Pancreas (tissue), 10 donors: Measurements from ENCODE around the gene CACNA1H. TPM values are rescaled to one million over a fixed set of nuclear protein-coding genes. Genes with fewer than 3 reads are reported as not detected.
A peak's percentile ranks its signal among the peaks of the same experiment; 100 is the strongest.
"Not testable (repeated sequence)": the region's sequence is repeated elsewhere in the genome, so short reads cannot be mapped to it uniquely, and the experiment has no call there.

Experiments used
- ATAC-seq, 4 donors: fragments of 200-7000 bp; cut with Tn5 transposase; one replicate each; pipeline versions ENCODE4 v1.8.0 to v1.9.1; 2020; ENCODE audit warnings: mild to moderate bottlenecking in 4 of 4, moderate library complexity in 4 of 4
- DNase-seq, 6 donors: peaks; one replicate each; pipeline ENCODE4 v3.0.0-alpha.2; 2020
- FAIRE-seq: peaks from 2 replicates; lab custom pipeline; 2012; peaks lifted over from hg19 to GRCh38; lab: Jason Lieb, UNC
- H3K27ac ChIP-seq, 4 donors: fragments of 200-600 bp; sonication (generic); 1 replicate in 3 of 4; 2 replicates in 1 of 4; pipeline versions ENCODE4 v1.5.0 to v1.8.0; 2020
- H3K27me3 ChIP-seq, 4 donors: fragments of 200-600 bp; one replicate each; pipeline ENCODE4 v1.8.0; 2021
- H3K36me3 ChIP-seq, 3 donors: fragments of 200-600 bp; sonication (generic) in 1 of 3; one replicate each; pipeline versions ENCODE4 v1.5.0 to v1.8.0; 2020 to 2021
- H3K4me1 ChIP-seq, 3 donors: fragments of 200-600 bp; one replicate each; pipeline ENCODE4 v1.8.0; 2021
- H3K4me3 ChIP-seq, 4 donors: fragments of 200-600 bp; sonication (generic) in 2 of 4; one replicate each; pipeline versions ENCODE4 v1.5.0 to v1.8.0; 2020 to 2021
- H3K9me3 ChIP-seq, 4 donors: fragments of 200-600 bp; one replicate each; pipeline ENCODE4 v1.8.0; 2021
- WGBS, 2 donors: extraction: QIAGEN DNeasy Blood & Tissue Kit; methylation state at CpG; one replicate each; pipeline ENCODE4 v1.1.7; 2013; 5-methylcytosine and 5-hydroxymethylcytosine counted together
- intact Hi-C, 3 donors: fragments of 100-400 bp; cut with DNase I; formaldehyde crosslinking; loops; one replicate each; pipeline versions ENCODE4 v1.11.1 to v1.14.2; 2022
- polyA plus RNA-seq, 2 donors: library from polyadenylated mRNA; stranded (reverse); fragments of 200-250 nt; gene quantifications; one replicate each; pipeline ENCODE4 v1.2.3, GENCODE V29; 2013
- total RNA-seq, 6 donors: library from RNA; stranded (reverse); fragmentation: NEBNext Ultra II Directional in 4 of 6; extraction: Animal tissue kit (Norgen Biotek cat#: 25700) in 4 of 6; gene quantifications; one replicate each; pipeline versions ENCODE4 v1.2.1 to v1.2.4, GENCODE V29; 2021 to 2023
- TF ChIP-seq, protein P1 (sequence below), 4 donors: fragments of 200-600 bp; sonication (generic) in 3 of 4; IDR thresholded peaks; one replicate each; pipeline versions ENCODE4 v1.5.0 to v1.8.0; 2021; ENCODE audit warnings: antibody characterized with exemption in 4 of 4
- donor health status: healthy with polysubstance abuse.
- donor health status: DM: no; HTN: no; CAD: no; lungs with moderate emphysema.
- donor health status: DM: no; HTN: no; CAD: no.
- donor health status: control.
- donor health status: control.
- donor health status: Bipolar disorder and iron deficiency.
- donor health status: DM: yes; HTN: yes; CAD: no.
- donor health status: DM: no; HTN: no; CAD: no.
- donor health status: DM: no; HTN: no; CAD: no.
- donor health status: DM: yes; HTN: yes; CAD: no.

The CACNA1H gene
- total and polyA plus RNA-seq, 8 donors, result 2.5 to 20.5 (median 4.9) TPM

- WGBS, 2 donors, result 72% methylated on average over 13 of the region's 13 CpGs
- FAIRE-seq (no peak), DNase-seq (no peak), ATAC-seq (no peak)
- TF ChIP-seq, protein P1, sequence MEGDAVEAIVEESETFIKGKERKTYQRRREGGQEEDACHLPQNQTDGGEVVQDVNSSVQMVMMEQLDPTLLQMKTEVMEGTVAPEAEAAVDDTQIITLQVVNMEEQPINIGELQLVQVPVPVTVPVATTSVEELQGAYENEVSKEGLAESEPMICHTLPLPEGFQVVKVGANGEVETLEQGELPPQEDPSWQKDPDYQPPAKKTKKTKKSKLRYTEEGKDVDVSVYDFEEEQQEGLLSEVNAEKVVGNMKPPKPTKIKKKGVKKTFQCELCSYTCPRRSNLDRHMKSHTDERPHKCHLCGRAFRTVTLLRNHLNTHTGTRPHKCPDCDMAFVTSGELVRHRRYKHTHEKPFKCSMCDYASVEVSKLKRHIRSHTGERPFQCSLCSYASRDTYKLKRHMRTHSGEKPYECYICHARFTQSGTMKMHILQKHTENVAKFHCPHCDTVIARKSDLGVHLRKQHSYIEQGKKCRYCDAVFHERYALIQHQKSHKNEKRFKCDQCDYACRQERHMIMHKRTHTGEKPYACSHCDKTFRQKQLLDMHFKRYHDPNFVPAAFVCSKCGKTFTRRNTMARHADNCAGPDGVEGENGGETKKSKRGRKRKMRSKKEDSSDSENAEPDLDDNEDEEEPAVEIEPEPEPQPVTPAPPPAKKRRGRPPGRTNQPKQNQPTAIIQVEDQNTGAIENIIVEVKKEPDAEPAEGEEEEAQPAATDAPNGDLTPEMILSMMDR (IDR thresholded peaks at IDR 0.05), result no peak
- H3K27me3 ChIP-seq, result peaks cover 0 to 5% (median 0%) of the 10 kb centered on the region in 4 donors
- no peak overlapping the region for H3K27ac ChIP-seq
- H3K4me1 ChIP-seq, result no peaks in the 10 kb centered on the region
- no peaks in the 10 kb centered on the region for H3K36me3 ChIP-seq
- intact Hi-C loops, result no loop called here
- no peak overlapping the region for H3K4me3 ChIP-seq
- H3K9me3 ChIP-seq, result no peaks in the 10 kb centered on the region
Observed at GRCh38 chr16:1265090-1265630, 112.3 kb downstream of the CACNA1H start.

- Histone ChIP-seq H3K4me1 (no peaks in the 10 kb centered on the region), H3K27ac (no peak overlapping the region), H3K4me3 (no peak overlapping the region), H3K36me3 (no peaks in the 10 kb centered on the region), H3K9me3 (no peaks in the 10 kb centered on the region), H3K27me3 (peaks cover 0 to 5% (median 0%) of the 10 kb centered on the region in 4 donors)
- no peak for FAIRE-seq
- no peak for ATAC-seq
- 71 to 81% methylated on average over 16 to 19 of the region's 19 CpGs for WGBS, 2 donors
- intact Hi-C loops, result no loop called here
- DNase-seq, result no peak
- TF ChIP-seq, protein P1 (IDR thresholded peaks at IDR 0.05), result no peak
Observed at GRCh38 chr16:1265826-1266225, 112.9 kb downstream of the CACNA1H start.

- ATAC-seq, intact Hi-C loops, H3K36me3 ChIP-seq, FAIRE-seq, H3K27me3 ChIP-seq, H3K4me3 ChIP-seq, H3K27ac ChIP-seq, H3K9me3 ChIP-seq, DNase-seq, H3K4me1 ChIP-seq: not testable (repeated sequence)
- 90 to 94% methylated on average over 7 of the region's 7 CpGs for WGBS, 2 donors
Observed at GRCh38 chr16:1269418-1269817, 116.5 kb downstream of the CACNA1H start.

GRCh38 chr16:1271380-1271723 is 118.4 kb downstream of the CACNA1H start:
- Histone ChIP-seq H3K4me1 (no peaks in the 10 kb centered on the region), H3K27me3 (no peaks in the 10 kb centered on the region), H3K9me3 (no peaks in the 10 kb centered on the region), H3K4me3 (no peak overlapping the region), H3K27ac (no peak overlapping the region), H3K36me3 (no peaks in the 10 kb centered on the region)
- no peak for ATAC-seq
- 55 to 66% methylated on average over 12 of the region's 12 CpGs for WGBS, 2 donors
- TF ChIP-seq, protein P1 (IDR thresholded peaks at IDR 0.05), result no peak
- intact Hi-C loops, result no loop called here
- DNase-seq, result peak in 1 of 6 donors; percentile 76
- no peak for FAIRE-seq

Other genes starting within 250 kb of the CACNA1H start
- gene LMF1, start 182.1 kb upstream of the CACNA1H start, total RNA-seq, result 10 to 100 TPM in 4 of 6 donors, 1 to 10 TPM in 2; 9.3 to 17.6 (median 15.4) TPM
- 10 to 100 TPM; 48.3 to 64.6 TPM for gene LMF1, start 182.1 kb upstream of the CACNA1H start, polyA plus RNA-seq
- gene SOX8, start 171.3 kb upstream of the CACNA1H start, total RNA-seq, result 1 to 10 TPM in 1 of 6 donors, under 1 TPM in 5; 0.54 to 1.3 (median 0.75) TPM
- gene SOX8, start 171.3 kb upstream of the CACNA1H start, polyA plus RNA-seq, result 1 to 10 TPM; 3.5 to 5.5 TPM
- gene SSTR5, start 80.4 kb upstream of the CACNA1H start, total RNA-seq, result under 1 TPM in 5 of 6 donors, not detected in 1; 0.12 to 0.38 (median 0.24) TPM
- gene SSTR5, start 80.4 kb upstream of the CACNA1H start, polyA plus RNA-seq, result 1 to 10 TPM; 1.2 TPM
- gene C1QTNF8, start 56.9 kb upstream of the CACNA1H start, total RNA-seq, result not detected
- under 1 TPM in 1 of 2 donors, not detected in 1; 0.23 TPM for gene C1QTNF8, start 56.9 kb upstream of the CACNA1H start, polyA plus RNA-seq
- gene TPSG1, start 72.2 kb downstream of the CACNA1H start, total RNA-seq, result under 1 TPM in 1 of 6 donors, not detected in 5; 0.26 TPM
- under 1 TPM in 1 of 2 donors, not detected in 1; 0.12 TPM for gene TPSG1, start 72.2 kb downstream of the CACNA1H start, polyA plus RNA-seq
- gene TPSB2, start 77.1 kb downstream of the CACNA1H start, total RNA-seq, result 1 to 10 TPM in 5 of 6 donors, under 1 TPM in 1; 0.69 to 9.9 (median 4.8) TPM
- 10 to 100 TPM in 1 of 2 donors, 1 to 10 TPM in 1; 2.4 to 12.2 TPM for gene TPSB2, start 77.1 kb downstream of the CACNA1H start, polyA plus RNA-seq
- 10 to 100 TPM in 1 of 6 donors, 1 to 10 TPM in 5; 1.1 to 17.0 (median 4.9) TPM for gene TPSAB1, start 87.6 kb downstream of the CACNA1H start, total RNA-seq
- 10 to 100 TPM in 1 of 2 donors, 1 to 10 TPM in 1; 1.3 to 14.5 TPM for gene TPSAB1, start 87.6 kb downstream of the CACNA1H start, polyA plus RNA-seq
- under 1 TPM in 1 of 6 donors, not detected in 5; 0.61 TPM for gene TPSD1, start 103.0 kb downstream of the CACNA1H start, total RNA-seq
- under 1 TPM; 0.19 to 0.26 TPM for gene TPSD1, start 103.0 kb downstream of the CACNA1H start, polyA plus RNA-seq
- gene UBE2I, start 156.5 kb downstream of the CACNA1H start, total RNA-seq, result 10 to 100 TPM; 30.0 to 57.9 (median 36.1) TPM
- gene UBE2I, start 156.5 kb downstream of the CACNA1H start, polyA plus RNA-seq, result 10 to 100 TPM; 35.3 to 42.0 TPM
- 10 to 100 TPM in 3 of 6 donors, 1 to 10 TPM in 3; 2.1 to 13.1 (median 9.4) TPM for gene BAIAP3, start 180.5 kb downstream of the CACNA1H start, total RNA-seq
- gene BAIAP3, start 180.5 kb downstream of the CACNA1H start, polyA plus RNA-seq, result 100 to 1,000 TPM in 1 of 2 donors, 10 to 100 TPM in 1; 47.4 to 110 TPM
- gene TSR3, start 198.8 kb downstream of the CACNA1H start, total RNA-seq, result 10 to 100 TPM; 22.2 to 32.3 (median 29.4) TPM
- gene TSR3, start 198.8 kb downstream of the CACNA1H start, polyA plus RNA-seq, result 10 to 100 TPM; 34.1 to 40.9 TPM
- 10 to 100 TPM; 28.0 to 51.5 (median 36.2) TPM for gene GNPTG, start 198.8 kb downstream of the CACNA1H start, total RNA-seq
- 10 to 100 TPM; 58.2 to 75.3 TPM for gene GNPTG, start 198.8 kb downstream of the CACNA1H start, polyA plus RNA-seq